Spinal cord (tissue), 10 donors: Measurements from ENCODE around the gene SERPINA6. TPM values are rescaled to one million over a fixed set of nuclear protein-coding genes. Genes with fewer than 3 reads are reported as not detected.

Experiments used
- DNase-seq, 6 donors: peaks; one replicate each; pipeline versions ENCODE4 v3.0.0 to v3.0.0-alpha.2; 2013 to 2015; ENCODE audit warnings: low spot score in 6 of 6, low read depth in 4 of 6
- H3K27ac ChIP-seq: one replicate; pipeline ENCODE4 v1.5.1; 2013; ENCODE audit warnings: low read depth, low read length, control low read depth
- H3K27me3 ChIP-seq: one replicate; pipeline ENCODE4 v1.6.1; 2013; ENCODE audit warnings: low read length; ENCODE audit not compliant: control insufficient read depth, insufficient read depth
- H3K36me3 ChIP-seq: one replicate; pipeline ENCODE4 v1.6.1; 2013; ENCODE audit warnings: low read length; ENCODE audit not compliant: control insufficient read depth, insufficient read depth
- H3K4me1 ChIP-seq: one replicate; pipeline ENCODE4 v1.6.1; 2013; ENCODE audit warnings: low read length; ENCODE audit not compliant: control insufficient read depth, insufficient read depth
- H3K4me3 ChIP-seq: one replicate; pipeline ENCODE4 v1.5.1; 2013; ENCODE audit warnings: low read depth, low read length, control low read depth
- H3K9me3 ChIP-seq: one replicate; pipeline ENCODE4 v1.6.1; 2013; ENCODE audit warnings: low read length; ENCODE audit not compliant: control insufficient read depth, insufficient read depth
- WGBS: methylation state at CpG from one replicate; pipeline ENCODE4 v1.1.5; 2013; ENCODE audit warnings: missing lambda C conversion rate; ENCODE audit not compliant: insufficient coverage; 5-methylcytosine and 5-hydroxymethylcytosine counted together
- polyA plus RNA-seq, 2 donors: library from polyadenylated mRNA; unstranded; fragments of 120-200 nt; gene quantifications; one replicate each; pipeline ENCODE4 v1.2.1, GENCODE V29; 2013; ENCODE audit not compliant: insufficient read length in 2 of 2
- total RNA-seq, 2 donors: library from RNA; depleted of rRNA in 1 of 2; stranded (reverse); fragments of 120-200 nt in 1 of 2; fragments of >200 nt in 1 of 2; gene quantifications; one replicate each; pipeline versions ENCODE4 v1.2.3 to v1.2.4, GENCODE V29; 2013 to 2014
- donor health status: healthy.

Gene SERPINA6
- total and polyA plus RNA-seq, 4 donors: 0.06 TPM; not detected in 3

GRCh38 chr14:94331462-94331861 is 8.3 kb upstream of the SERPINA6 start:
- no peaks in the 10 kb centered on the region for H3K36me3 ChIP-seq
- H3K27me3 ChIP-seq: no peaks in the 10 kb centered on the region
- H3K4me1 ChIP-seq: no peaks in the 10 kb centered on the region
- H3K27ac ChIP-seq: no peak overlapping the region
- no peaks in the 10 kb centered on the region for H3K9me3 ChIP-seq
- H3K4me3 ChIP-seq: no peak overlapping the region
- WGBS: 87% methylated on average over 3 of the region's 5 CpGs
- no peak for DNase-seq

- no peak for DNase-seq
- Histone ChIP-seq H3K36me3 (no peaks in the 10 kb centered on the region), H3K27ac (no peak overlapping the region), H3K4me3 (no peak overlapping the region), H3K9me3 (no peaks in the 10 kb centered on the region), H3K4me1 (no peaks in the 10 kb centered on the region), H3K27me3 (no peaks in the 10 kb centered on the region)
- WGBS: 63% methylated on average over 2 of the region's 2 CpGs
Measured at GRCh38 chr14:94330857-94331256, 7.7 kb upstream of the SERPINA6 start.

DNA sequence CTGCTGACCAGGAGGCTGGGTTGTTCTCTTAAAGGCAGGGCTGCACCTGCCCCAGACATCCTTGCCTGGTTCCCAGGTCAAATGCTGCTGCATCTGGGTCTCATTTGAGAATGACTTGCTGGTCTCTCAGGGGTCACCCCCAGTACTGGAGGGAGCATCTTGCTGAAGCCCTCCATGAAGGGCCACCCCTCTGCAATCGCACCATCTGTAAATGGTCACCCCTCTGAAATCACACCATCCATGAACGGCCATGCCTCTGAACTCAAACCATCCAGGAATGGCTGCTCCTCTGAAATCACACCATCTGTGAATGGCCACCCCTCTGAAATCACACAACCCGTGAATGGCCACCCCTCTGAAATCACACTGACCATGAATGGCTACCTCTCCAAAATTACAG is 7.3 kb upstream of the SERPINA6 start:
- H3K4me3 ChIP-seq: no peak overlapping the region
- 81% methylated on average over 3 of the region's 3 CpGs for whole genome bisulfite sequencing
- H3K27ac ChIP-seq: no peak overlapping the region
- H3K9me3 ChIP-seq: no peaks in the 10 kb centered on the region
- DNase-seq: no peak
- no peaks in the 10 kb centered on the region for H3K36me3 ChIP-seq
- no peaks in the 10 kb centered on the region for H3K27me3 ChIP-seq
- no peaks in the 10 kb centered on the region for H3K4me1 ChIP-seq

GRCh38 chr14:94329857-94330256 is 6.7 kb upstream of the SERPINA6 start:
- no CpG with 5 or more reads among the region's 4 CpGs for WGBS
- DNase-seq: no peak

DNA sequence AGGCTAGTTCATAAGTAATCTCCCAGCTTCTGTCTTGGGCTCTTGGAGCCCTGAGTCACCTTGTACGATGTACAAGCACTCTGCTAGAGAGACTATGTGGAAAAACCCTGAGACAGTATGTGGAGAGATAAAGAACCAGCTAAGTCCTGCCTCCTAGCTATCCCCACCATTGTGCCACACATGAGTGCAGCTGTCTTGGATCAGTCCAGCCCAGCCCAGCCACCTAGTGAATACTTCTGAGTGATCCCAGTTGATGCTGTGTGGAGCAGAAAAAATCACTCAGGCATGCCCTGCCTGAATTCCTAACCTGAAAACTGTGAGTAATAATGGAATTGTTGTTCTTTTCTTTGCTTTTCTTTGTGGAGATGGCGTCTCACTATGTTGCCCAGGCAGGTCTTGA is 5.1 kb upstream of the SERPINA6 start:
- H3K4me3 ChIP-seq: no peak overlapping the region
- 100% methylated on average over 1 of the region's 2 CpGs for WGBS
- H3K36me3 ChIP-seq: no peaks in the 10 kb centered on the region
- H3K9me3 ChIP-seq: no peaks in the 10 kb centered on the region
- DNase-seq: no peak
- H3K27me3 ChIP-seq: no peaks in the 10 kb centered on the region
- H3K4me1 ChIP-seq: no peaks in the 10 kb centered on the region
- H3K27ac ChIP-seq: no peak overlapping the region

More at GRCh38 chr14:94329857-94330256, 6.7 kb upstream of the SERPINA6 start:
- Histone ChIP-seq H3K36me3 (no peaks in the 10 kb centered on the region), H3K27ac (no peak overlapping the region), H3K27me3 (no peaks in the 10 kb centered on the region), H3K9me3 (no peaks in the 10 kb centered on the region), H3K4me3 (no peak overlapping the region), H3K4me1 (no peaks in the 10 kb centered on the region)

GRCh38 chr14:94321421-94322271 is 1.5 kb downstream of the SERPINA6 start:
- Histone ChIP-seq H3K4me1 (no peaks in the 10 kb centered on the region), H3K9me3 (no peaks in the 10 kb centered on the region), H3K27me3 (no peaks in the 10 kb centered on the region), H3K27ac (no peak overlapping the region), H3K36me3 (no peaks in the 10 kb centered on the region), H3K4me3 (no peak overlapping the region)
- 73% methylated on average over 3 of the region's 5 CpGs for WGBS
- DNase-seq: no peak

GRCh38 chr14:94320243-94320642 is 2.9 kb downstream of the SERPINA6 start:
- no peak for DNase-seq
- Histone ChIP-seq H3K4me3 (no peak overlapping the region), H3K27me3 (no peaks in the 10 kb centered on the region), H3K36me3 (no peaks in the 10 kb centered on the region), H3K27ac (no peak overlapping the region), H3K4me1 (no peaks in the 10 kb centered on the region), H3K9me3 (no peaks in the 10 kb centered on the region)
- WGBS: 81% methylated on average over 4 of the region's 5 CpGs

- WGBS: no CpG with 5 or more reads among the region's 4 CpGs
- Histone ChIP-seq H3K9me3 (no peaks in the 10 kb centered on the region), H3K27ac (no peak overlapping the region), H3K4me3 (no peak overlapping the region), H3K4me1 (no peaks in the 10 kb centered on the region), H3K36me3 (no peaks in the 10 kb centered on the region), H3K27me3 (no peaks in the 10 kb centered on the region)
- DNase-seq: no peak
Measured at GRCh38 chr14:94317259-94317658, 5.9 kb downstream of the SERPINA6 start.

- Histone ChIP-seq H3K36me3 (no peaks in the 10 kb centered on the region), H3K27ac (no peak overlapping the region), H3K4me1 (no peaks in the 10 kb centered on the region), H3K4me3 (no peak overlapping the region), H3K9me3 (no peaks in the 10 kb centered on the region), H3K27me3 (no peaks in the 10 kb centered on the region)
- WGBS: no CpG with 5 or more reads among the region's 1 CpG
- peak in 1 of 6 donors; percentile 7 for DNase-seq
Measured at GRCh38 chr14:94316692-94317091, 6.4 kb downstream of the SERPINA6 start.

- no peaks in the 10 kb centered on the region for H3K27me3 ChIP-seq
- H3K4me1 ChIP-seq: no peaks in the 10 kb centered on the region
- DNase-seq: no peak
- no peaks in the 10 kb centered on the region for H3K36me3 ChIP-seq
- H3K27ac ChIP-seq: no peak overlapping the region
- H3K9me3 ChIP-seq: no peaks in the 10 kb centered on the region
- H3K4me3 ChIP-seq: no peak overlapping the region
- whole genome bisulfite sequencing: 100% methylated on average over 1 of the region's 2 CpGs
Measured at GRCh38 chr14:94314890-94315289, 8.2 kb downstream of the SERPINA6 start.
